ENCODE data around the gene ORMDL3.

- TF ChIP-seq CTCF (conservative IDR thresholded peaks at IDR 0.05; ENCODE audit: low read length) = no peak
- TF ChIP-seq EZH2phosphoT487 (IDR thresholded peaks at IDR 0.05; ENCODE audit: borderline replicate concordance, low read depth, low read length) = no peak
Observed at GRCh38 chr17:39949028-39949427, 21.6 kb upstream of the ORMDL3 start.
